GM12891 (cell line): ENCODE measurements around the gene KIF6.
"Not testable (repeated sequence)": the region's sequence is repeated elsewhere in the genome, so short reads cannot be mapped to it uniquely, and the experiment has no call there.

Experiments
- DNase-seq: peaks from one replicate; pipeline ENCODE4 v3.0.0; 2011; ENCODE audit warnings: low spot score; ENCODE audit not compliant: insufficient read length
- FAIRE-seq: peaks from 2 replicates; lab custom pipeline; 2011; peaks lifted over from hg19 to GRCh38; lab: Jason Lieb, UNC
- PAX5 ChIP-seq: IDR thresholded peaks from 2 replicates; pipeline ENCODE4 v1.6.1; 2011; ENCODE audit warnings: low read length, moderate library complexity, mild to moderate bottlenecking; ENCODE audit not compliant: insufficient read depth, severe bottlenecking
- POLR2A ChIP-seq: IDR thresholded peaks from 2 replicates; pipeline ENCODE4 v1.6.1; 2011; ENCODE audit warnings: low read depth, low read length, control low read depth
- POLR2AphosphoS5 ChIP-seq: IDR thresholded peaks from 2 replicates; pipeline ENCODE4 v1.6.1; 2011; ENCODE audit warnings: low read depth, low read length, control low read depth
- POU2F2 ChIP-seq: IDR thresholded peaks from 2 replicates; pipeline ENCODE4 v1.6.1; 2011; ENCODE audit warnings: low read depth, mild to moderate bottlenecking, control low read depth, low read length, moderate library complexity
- SPI1 ChIP-seq: IDR thresholded peaks from 2 replicates; pipeline ENCODE4 v1.6.1; 2011; ENCODE audit warnings: low read depth, low read length, control low read depth
- TAF1 ChIP-seq: IDR thresholded peaks from 2 replicates; pipeline ENCODE4 v1.6.1; 2011; ENCODE audit warnings: low read depth, low read length, control low read depth

KIF6 gene

GRCh38 chr6:39685938-39686337 lies 39.3 kb downstream of the KIF6 start:
- DNase-seq (no peak), FAIRE-seq (no peak)
- TF ChIP-seq POLR2AphosphoS5 (no peak), SPI1 (no peak), TAF1 (no peak), POLR2A (no peak), POU2F2 (no peak), PAX5 (no peak)

- FAIRE-seq (no peak), DNase-seq (no peak)
- no peak for TF ChIP-seq POU2F2
Measured at GRCh38 chr6:39685489-39685826, 39.8 kb downstream of the KIF6 start.

- DNase-seq: no peak
- TF ChIP-seq TAF1: no peak
- TF ChIP-seq POLR2A: no peak
- no peak for TF ChIP-seq PAX5
- TF ChIP-seq SPI1: no peak
- no peak for TF ChIP-seq POLR2AphosphoS5
- no peak for TF ChIP-seq POU2F2
- FAIRE-seq: no peak
Measured at GRCh38 chr6:39684790-39685488, 40.3 kb downstream of the KIF6 start.

- DNase-seq (no peak), FAIRE-seq (no peak)
- TF ChIP-seq POU2F2: no peak
- no peak for TF ChIP-seq POLR2A
- TF ChIP-seq TAF1: no peak
- no peak for TF ChIP-seq POLR2AphosphoS5
- no peak for TF ChIP-seq PAX5
- TF ChIP-seq SPI1: no peak
Measured at GRCh38 chr6:39681674-39682121, 43.5 kb downstream of the KIF6 start.

- no peak for TF ChIP-seq POU2F2
- TF ChIP-seq TAF1: no peak
- no peak for TF ChIP-seq POLR2AphosphoS5
- TF ChIP-seq SPI1: no peak
- no peak for TF ChIP-seq PAX5
- TF ChIP-seq POLR2A: no peak
- DNase-seq (no peak), FAIRE-seq (no peak)
Measured at GRCh38 chr6:39678914-39679313, 46.3 kb downstream of the KIF6 start.

- not testable (repeated sequence) for DNase-seq, FAIRE-seq
Measured at GRCh38 chr6:39677318-39677717, 47.9 kb downstream of the KIF6 start.

- FAIRE-seq: no peak
- no peak for DNase-seq
- TF ChIP-seq TAF1: no peak
- TF ChIP-seq POLR2AphosphoS5: no peak
- TF ChIP-seq PAX5: no peak
- TF ChIP-seq POU2F2: no peak
- no peak for TF ChIP-seq SPI1
- no peak for TF ChIP-seq POLR2A
Measured at GRCh38 chr6:39670519-39670918, 54.7 kb downstream of the KIF6 start.

- FAIRE-seq (no peak), DNase-seq (no peak)
- TF ChIP-seq SPI1: no peak
Measured at GRCh38 chr6:39669973-39670342, 55.2 kb downstream of the KIF6 start.

- no peak for FAIRE-seq
- DNase-seq: no peak
- no peak for TF ChIP-seq TAF1
- TF ChIP-seq SPI1: no peak
- no peak for TF ChIP-seq POLR2AphosphoS5
- TF ChIP-seq POLR2A: no peak
- no peak for TF ChIP-seq POU2F2
- TF ChIP-seq PAX5: no peak
Measured at GRCh38 chr6:39669207-39669972, 55.8 kb downstream of the KIF6 start.
